ENCODE measurements around the gene LTO1.

Gene LTO1

GRCh38 chr11:69684651-69685050 lies 9.5 kb upstream of the LTO1 start:
- no peak for DNase-seq (ENCODE audit: low read depth, low spot score)
- H3K4me3 ChIP-seq (ENCODE audit: low read length) = no peak overlapping the region

GRCh38 chr11:69683764-69684333 lies 8.7 kb upstream of the LTO1 start:
- no peak overlapping the region for H3K4me3 ChIP-seq (ENCODE audit: low read length)
- DNase-seq (ENCODE audit: low read depth, low spot score) = no peak

- no peak overlapping the region for H3K4me3 ChIP-seq (ENCODE audit: low read length)
Measured at GRCh38 chr11:69682681-69683326, 7.7 kb upstream of the LTO1 start.

GRCh38 chr11:69682221-69682620 lies 7.1 kb upstream of the LTO1 start:
- DNase-seq (ENCODE audit: low read depth, low spot score) = no peak
- H3K4me3 ChIP-seq (ENCODE audit: low read length) = no peak overlapping the region

More at GRCh38 chr11:69682681-69683326, 7.7 kb upstream of the LTO1 start:
- DNase-seq (ENCODE audit: low read depth, low spot score) = no peak

GRCh38 chr11:69680688-69681087 lies 5.5 kb upstream of the LTO1 start:
- no peak for DNase-seq (ENCODE audit: low read depth, low spot score)
- no peak overlapping the region for H3K4me3 ChIP-seq (ENCODE audit: low read length)

- H3K4me3 ChIP-seq (ENCODE audit: low read length) = no peak overlapping the region
- no peak for DNase-seq (ENCODE audit: low read depth, low spot score)
Measured at GRCh38 chr11:69677749-69678148, 2.6 kb upstream of the LTO1 start.

- peak overlapping the region; percentile 96 for H3K4me3 ChIP-seq (ENCODE audit: low read length)
- DNase-seq (ENCODE audit: low read depth, low spot score) = no peak
Measured at GRCh38 chr11:69674267-69674885, 777 bp downstream of the LTO1 start.

GRCh38 chr11:69671734-69672465 lies 3.3 kb downstream of the LTO1 start:
- no peak overlapping the region for H3K4me3 ChIP-seq (ENCODE audit: low read length)
- no peak for DNase-seq (ENCODE audit: low read depth, low spot score)

GRCh38 chr11:69670158-69670845 lies 4.9 kb downstream of the LTO1 start:
- H3K4me3 ChIP-seq (ENCODE audit: low read length) = no peak overlapping the region
- peak; percentile 36 for DNase-seq (ENCODE audit: low read depth, low spot score)

GRCh38 chr11:69669486-69669885 lies 5.7 kb downstream of the LTO1 start:
- H3K4me3 ChIP-seq (ENCODE audit: low read length) = no peak overlapping the region
- DNase-seq (ENCODE audit: low read depth, low spot score) = no peak

GRCh38 chr11:69667619-69668604 lies 7.2 kb downstream of the LTO1 start:
- H3K4me3 ChIP-seq (ENCODE audit: low read length) = no peak overlapping the region
- no peak for DNase-seq (ENCODE audit: low read depth, low spot score)

GRCh38 chr11:69666752-69667536 lies 8.2 kb downstream of the LTO1 start:
- no peak overlapping the region for H3K4me3 ChIP-seq (ENCODE audit: low read length)
- DNase-seq (ENCODE audit: low read depth, low spot score) = no peak

GRCh38 chr11:69666261-69666660 lies 8.9 kb downstream of the LTO1 start:
- no peak overlapping the region for H3K4me3 ChIP-seq (ENCODE audit: low read length)
- no peak for DNase-seq (ENCODE audit: low read depth, low spot score)

- H3K4me3 ChIP-seq (ENCODE audit: low read length) = no peak overlapping the region
- DNase-seq (ENCODE audit: low read depth, low spot score) = no peak
Measured at GRCh38 chr11:69665669-69666068, 9.5 kb downstream of the LTO1 start.

GRCh38 chr11:69664901-69665300 lies 10.3 kb downstream of the LTO1 start:
- DNase-seq (ENCODE audit: low read depth, low spot score) = no peak

GRCh38 chr11:69664103-69664775 lies 10.9 kb downstream of the LTO1 start:
- no peak overlapping the region for H3K4me3 ChIP-seq (ENCODE audit: low read length)
- no peak for DNase-seq (ENCODE audit: low read depth, low spot score)

More at GRCh38 chr11:69664901-69665300, 10.3 kb downstream of the LTO1 start:
- H3K4me3 ChIP-seq (ENCODE audit: low read length) = no peak overlapping the region

- H3K4me3 ChIP-seq (ENCODE audit: low read length) = no peak overlapping the region
- no peak for DNase-seq (ENCODE audit: low read depth, low spot score)
Measured at GRCh38 chr11:69663326-69663725, 11.8 kb downstream of the LTO1 start.
